H1 (cell line): Measurements from ENCODE around the gene KLF9. TPM values are rescaled to one million over a fixed set of nuclear protein-coding genes. Genes with fewer than 3 reads are reported as not detected.

Source experiments
- CTCF ChIA-PET: fragments of 300-600 bp; sonication (Branson Sonifier 250); formaldehyde crosslinking; loops from one replicate; lab custom pipeline; 2021; ENCODE audit not compliant: partially characterized antibody; lab: Charles Lee
- POLR2A ChIA-PET: fragments of 300-600 bp; sonication (Branson Sonifier 250); formaldehyde crosslinking; loops from one replicate; lab custom pipeline; 2021; ENCODE audit warnings: inconsistent platforms; ENCODE audit not compliant: partially characterized antibody; lab: Charles Lee
- DNase-seq, 2 experiments: peaks; one replicate each; pipeline versions ENCODE4 v3.0.0 to v3.0.0-alpha.2; 2010 to 2022; ENCODE audit warnings: low spot score in 2 of 2, low read depth in 1 of 2, mixed read lengths in 1 of 2
- FAIRE-seq: peaks from 2 replicates; lab custom pipeline; 2011; peaks lifted over from hg19 to GRCh38; lab: Jason Lieb, UNC
- H2AFZ ChIP-seq: 2 replicates; pipeline ENCODE4 v1.8.1; 2012; ENCODE audit warnings: low read length, inconsistent platforms
- H2AK5ac ChIP-seq: 2 replicates; pipeline ENCODE4 v1.6.1; 2013; ENCODE audit warnings: low read depth, low read length
- H2BK120ac ChIP-seq: replicated peaks from 2 replicates; pipeline ENCODE3; 2013; ENCODE audit warnings: low read depth, low read length, inconsistent platforms
- H2BK12ac ChIP-seq: 2 replicates; pipeline ENCODE4 v1.6.1; 2013; ENCODE audit warnings: low read depth, low read length
- H2BK15ac ChIP-seq: 2 replicates; pipeline ENCODE4 v1.6.1; 2013; ENCODE audit warnings: low read length
- H2BK20ac ChIP-seq: 2 replicates; pipeline ENCODE4 v1.6.1; 2013; ENCODE audit warnings: low read length
- H2BK5ac ChIP-seq: 2 replicates; pipeline ENCODE4 v1.6.1; 2013; ENCODE audit warnings: low read depth, low read length
- H3K14ac ChIP-seq: 2 replicates; pipeline ENCODE4 v1.6.1; 2013; ENCODE audit warnings: inconsistent platforms; ENCODE audit not compliant: insufficient read length
- H3K18ac ChIP-seq: 2 replicates; pipeline ENCODE4 v1.6.1; 2013; ENCODE audit warnings: low read length; ENCODE audit errors: extremely low read depth
- H3K23ac ChIP-seq: 2 replicates; pipeline ENCODE4 v1.6.1; 2013; ENCODE audit warnings: inconsistent platforms; ENCODE audit not compliant: insufficient read length
- H3K23me2 ChIP-seq: 2 replicates; pipeline ENCODE4 v1.6.1; 2013; ENCODE audit warnings: low read depth, low read length
- H3K27ac ChIP-seq: 2 replicates; pipeline ENCODE4 v1.6.1; 2011; ENCODE audit warnings: low read depth, low read length, inconsistent platforms
- H3K27me3 ChIP-seq, 4 experiments: replicated peaks in 1 of 4; 1 replicate in 1 of 4; 2 replicates in 3 of 4; pipeline versions ENCODE4 v1.6.1 to v1.8.1; 2011 to 2013; ENCODE audit warnings: low read length in 3 of 4, mild to moderate bottlenecking in 3 of 4, inconsistent platforms in 2 of 4, mixed read lengths in 2 of 4, moderate library complexity in 1 of 4; ENCODE audit not compliant: control insufficient read depth in 3 of 4, insufficient read depth in 3 of 4; ENCODE audit errors: extremely low read depth in 1 of 4
- H3K36me3 ChIP-seq, 4 experiments: 2 replicates each; pipeline versions ENCODE4 v1.6.1 to v1.8.1; 2011 to 2013; ENCODE audit warnings: mild to moderate bottlenecking in 4 of 4, low read length in 3 of 4, moderate library complexity in 2 of 4, control low read depth in 1 of 4, inconsistent platforms in 1 of 4; ENCODE audit not compliant: insufficient read depth in 4 of 4, control insufficient read depth in 2 of 4
- H3K4ac ChIP-seq: replicated peaks from 2 replicates; pipeline ENCODE3; 2013; ENCODE audit warnings: low read length, low read depth, mixed read lengths, inconsistent platforms; ENCODE audit not compliant: insufficient read length
- H3K4me1 ChIP-seq, 4 experiments: replicated peaks in 1 of 4; 1 replicate in 1 of 4; 2 replicates in 3 of 4; pipeline versions ENCODE4 v1.6.1 to v1.8.1; 2011 to 2013; ENCODE audit warnings: low read length in 3 of 4, inconsistent platforms in 2 of 4, mixed read lengths in 1 of 4; ENCODE audit not compliant: insufficient read depth in 4 of 4, control insufficient read depth in 3 of 4
- H3K4me2 ChIP-seq, 2 experiments: 2 replicates each; pipeline versions ENCODE4 v1.6.1 to v1.8.1; 2011 to 2013; ENCODE audit warnings: low read depth in 2 of 2, low read length in 2 of 2, control low read depth in 1 of 2, inconsistent platforms in 1 of 2, mild to moderate bottlenecking in 1 of 2; ENCODE audit not compliant: insufficient read depth in 1 of 2
- H3K4me3 ChIP-seq, 4 experiments: fragments of 200-600, 300-600 bp in 1 of 4; sonication (generic), shearing (Covaris generic), sonication (Bioruptor Twin) in 1 of 4; 2 replicates each; pipeline versions ENCODE4 v1.5.1 to v1.8.1; 2011 to 2016; ENCODE audit warnings: low read length in 4 of 4, low read depth in 3 of 4, control low read depth in 2 of 4, inconsistent platforms in 2 of 4, mild to moderate bottlenecking in 2 of 4, mixed read lengths in 1 of 4, moderate library complexity in 1 of 4; ENCODE audit not compliant: insufficient read depth in 2 of 4; ENCODE audit errors: extremely low read depth in 1 of 4
- H3K56ac ChIP-seq: replicated peaks from 2 replicates; pipeline ENCODE3; 2013; ENCODE audit warnings: low read depth, mild to moderate bottlenecking, mixed read lengths, low read length, inconsistent platforms; ENCODE audit not compliant: insufficient read length
- H3K79me1 ChIP-seq: 2 replicates; pipeline ENCODE4 v1.6.1; 2013; ENCODE audit warnings: low read depth, low read length, control low read depth
- H3K79me2 ChIP-seq, 2 experiments: 2 replicates each; pipeline versions ENCODE4 v1.6.1 to v1.8.1; 2012 to 2013; ENCODE audit warnings: low read length in 2 of 2, mild to moderate bottlenecking in 2 of 2, inconsistent platforms in 1 of 2; ENCODE audit not compliant: insufficient read depth in 2 of 2, control insufficient read depth in 1 of 2
- H3K9ac ChIP-seq, 4 experiments: replicated peaks in 1 of 4; 1 replicate in 1 of 4; 2 replicates in 3 of 4; pipeline versions ENCODE4 v1.6.1 to v1.8.1; 2011 to 2013; ENCODE audit warnings: low read depth in 3 of 4, low read length in 3 of 4, control low read depth in 2 of 4, mild to moderate bottlenecking in 2 of 4, moderate library complexity in 2 of 4, inconsistent platforms in 1 of 4; ENCODE audit errors: extremely low read depth in 1 of 4
- H3K9me3 ChIP-seq, 2 experiments: 2 replicates each; pipeline versions ENCODE4 v1.6.1 to v1.8.1; 2012 to 2013; ENCODE audit warnings: mild to moderate bottlenecking in 2 of 2, moderate library complexity in 2 of 2, control low read depth in 1 of 2, inconsistent platforms in 1 of 2, low read depth in 1 of 2, low read length in 1 of 2, mixed read lengths in 1 of 2; ENCODE audit not compliant: insufficient read depth in 2 of 2
- H4K20me1 ChIP-seq, 2 experiments: replicated peaks in 1 of 2; 2 replicates each; pipeline versions ENCODE3 to v1.8.1; 2011 to 2013; ENCODE audit warnings: inconsistent platforms in 2 of 2, low read length in 2 of 2, mild to moderate bottlenecking in 1 of 2; ENCODE audit not compliant: insufficient read depth in 2 of 2, control insufficient read depth in 1 of 2
- H4K5ac ChIP-seq: 2 replicates; pipeline ENCODE4 v1.6.1; 2013; ENCODE audit warnings: low read length, low read depth, mixed read lengths, inconsistent platforms; ENCODE audit not compliant: insufficient read length
- H4K8ac ChIP-seq: 2 replicates; pipeline ENCODE4 v1.8.0; 2013; ENCODE audit warnings: mild to moderate bottlenecking, moderate library complexity, low read length, inconsistent platforms; ENCODE audit not compliant: insufficient read depth; ENCODE audit errors: extremely low read depth
- H4K91ac ChIP-seq: replicated peaks from 2 replicates; pipeline ENCODE3; 2013; ENCODE audit warnings: low read length, mixed read lengths, inconsistent platforms; ENCODE audit not compliant: insufficient read length
- CTCF ChIP-seq, 3 experiments: IDR thresholded peaks; 1 replicate in 2 of 3; 2 replicates in 1 of 3; pipeline versions ENCODE4 v1.5.1 to v1.6.1; 2011; ENCODE audit warnings: low read length in 3 of 3, mild to moderate bottlenecking in 3 of 3, inconsistent platforms in 2 of 3, low read depth in 1 of 3, moderate library complexity in 1 of 3; ENCODE audit not compliant: insufficient read depth in 1 of 3; ENCODE audit errors: control extremely low read depth in 1 of 3
- EGR1 ChIP-seq: IDR thresholded peaks from 2 replicates; pipeline ENCODE4 v1.6.1; 2011; ENCODE audit warnings: low read depth, low read length, borderline replicate concordance
- EP300 ChIP-seq, 2 experiments: IDR thresholded peaks; 1 replicate in 1 of 2; 2 replicates in 1 of 2; pipeline ENCODE4 v1.6.1; 2011 to 2012; ENCODE audit warnings: low read depth in 2 of 2, low read length in 2 of 2, mild to moderate bottlenecking in 2 of 2, borderline replicate concordance in 1 of 2, inconsistent platforms in 1 of 2, moderate library complexity in 1 of 2
- GABPA ChIP-seq: IDR thresholded peaks from 2 replicates; pipeline ENCODE4 v1.6.1; 2011; ENCODE audit warnings: mild to moderate bottlenecking, low read length, moderate library complexity, borderline replicate concordance; ENCODE audit not compliant: insufficient read depth
- KDM5A ChIP-seq: fragments of 200-600 bp; IDR thresholded peaks from 2 replicates; pipeline ENCODE4 v1.7.1; 2012; ENCODE audit warnings: mild to moderate bottlenecking, low read length, inconsistent platforms, mixed read lengths
- MAFK ChIP-seq: IDR thresholded peaks from 2 replicates; pipeline ENCODE4 v1.6.1; 2012; ENCODE audit warnings: low read depth, mild to moderate bottlenecking, improper control_type of control experiment, low read length
- NANOG ChIP-seq: IDR thresholded peaks from 2 replicates; pipeline ENCODE4 v1.6.1; 2011; ENCODE audit warnings: low read length, low read depth, mild to moderate bottlenecking, inconsistent platforms; ENCODE audit not compliant: insufficient read depth, poor library complexity, severe bottlenecking
- NRF1 ChIP-seq: IDR thresholded peaks from 2 replicates; pipeline ENCODE4 v1.6.1; 2011; ENCODE audit warnings: mild to moderate bottlenecking, low read depth, low read length, improper control_type of control experiment
- POLR2AphosphoS5 ChIP-seq: IDR thresholded peaks from 2 replicates; pipeline ENCODE4 v1.6.1; 2011; ENCODE audit warnings: low read depth, low read length
- SIRT6 ChIP-seq: IDR thresholded peaks from one replicate; pipeline ENCODE4 v1.7.1; 2012; ENCODE audit warnings: low read length, inconsistent platforms
- SP2 ChIP-seq: IDR thresholded peaks from 2 replicates; pipeline ENCODE4 v1.6.1; 2012; ENCODE audit warnings: mild to moderate bottlenecking, low read length, inconsistent platforms
- WGBS, 2 experiments: shearing (Covaris generic) in 1 of 2; methylation state at CpG; one replicate each; pipeline versions ENCODE4 v1.1.6 to v1.1.7; 2013 to 2015; ENCODE audit warnings: low lambda C conversion rate in 2 of 2, mixed read lengths in 2 of 2, inconsistent platforms in 1 of 2, low coverage in 1 of 2, missing lambda C conversion rate in 1 of 2; ENCODE audit not compliant: insufficient replicate concordance in 2 of 2, insufficient coverage in 1 of 2, insufficient read length in 1 of 2; ENCODE audit errors: extremely low coverage in 1 of 2, missing lambda C conversion rate in 1 of 2; 5-methylcytosine and 5-hydroxymethylcytosine counted together
- polyA plus RNA-seq, 7 experiments: library from polyadenylated mRNA; depleted of rRNA in 3 of 7; stranded (reverse) in 5 of 7; unstranded in 2 of 7; fragments of >200 nt in 5 of 7; fragments of 200-250 nt in 2 of 7; gene quantifications; 1 replicate in 5 of 7; 2 replicates in 1 of 7; 4 replicates in 1 of 7; pipeline versions ENCODE4 v1.2.1 to v1.2.3, GENCODE V29; 2011 to 2013; ENCODE audit warnings: missing spikeins in 2 of 7, mixed read lengths in 2 of 7
- total RNA-seq: library from RNA; stranded (reverse); fragmentation: NEBNext Ultra II Directional; extraction: Animal tissue kit (Norgen Biotek cat#: 25700); gene quantifications from 2 replicates; pipeline ENCODE4 v1.2.1, GENCODE V29; 2021
- TF ChIP-seq, protein P1 (sequence below): IDR thresholded peaks from 2 replicates; pipeline ENCODE4 v1.6.1; 2011; ENCODE audit warnings: low read depth, mild to moderate bottlenecking, low read length; ENCODE audit not compliant: insufficient read depth

KLF9 gene
- total and polyA plus RNA-seq, 2 of the 8 experiments (the other 6 are each of a cell fraction or from before 2014, with no cell fraction given): 0.47 to 0.82 TPM

DNA sequence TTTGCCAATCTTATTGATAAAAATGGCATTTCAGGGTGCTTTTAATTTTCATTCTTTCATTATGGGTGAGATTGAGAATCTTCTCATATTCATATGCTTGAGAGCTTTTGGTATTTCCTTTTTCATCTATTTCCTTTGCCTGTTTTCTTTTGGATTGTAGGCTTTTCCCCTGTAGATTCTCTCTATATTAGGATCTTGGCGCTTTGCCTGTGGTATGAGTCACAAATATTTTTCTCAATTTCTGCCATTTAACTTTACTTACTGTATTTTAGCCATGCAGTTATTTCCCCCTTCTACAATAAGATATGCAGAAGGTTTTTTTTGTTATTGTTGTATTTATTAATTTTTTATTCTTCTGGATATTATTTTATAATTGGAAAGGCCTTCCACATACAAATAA is 21.5 kb upstream of the KLF9 start:
- Histone ChIP-seq H2BK15ac (no peak overlapping the region), H2BK120ac (no peak overlapping the region), H2AFZ (no peak overlapping the region), H3K4ac (no peak overlapping the region), H3K79me1 (no peaks in the 10 kb centered on the region), H3K56ac (no peak overlapping the region), H3K27ac (no peak overlapping the region), H2BK12ac (no peak overlapping the region), H3K9ac (no peak overlapping the region), H2BK20ac (no peak overlapping the region), H3K4me2 (no peak overlapping the region), H3K4me3 (no peak overlapping the region), H4K20me1 (no peaks in the 10 kb centered on the region), H4K91ac (no peak overlapping the region), H3K18ac (no peak overlapping the region), H3K23me2 (no peaks in the 10 kb centered on the region), H3K9me3 (no peaks in the 10 kb centered on the region), H2AK5ac (no peak overlapping the region), H3K27me3 (no peaks in the 10 kb centered on the region), H4K8ac (no peak overlapping the region), H3K79me2 (no peaks in the 10 kb centered on the region), H3K23ac (no peak overlapping the region), H2BK5ac (no peak overlapping the region), H3K4me1 (no peaks in the 10 kb centered on the region), H3K36me3 (no peaks in the 10 kb centered on the region), H4K5ac (no peak overlapping the region), H3K14ac (no peak overlapping the region)
- DNase-seq: no peak
- ChIA-PET CTCF (no interaction called here), POLR2A (no interaction called here)
- 87% methylated on average over 1 of the region's 1 CpG; no CpG with 5 or more reads in 1 of the 2 experiments for WGBS, 2 experiments
- FAIRE-seq: no peak
- no peak for TF ChIP-seq NRF1
- no peak for TF ChIP-seq SP2
- TF ChIP-seq POLR2AphosphoS5: no peak
- no peak for TF ChIP-seq CTCF (IDR thresholded peaks at IDR 0.05; ENCODE audit: control extremely low read depth in 1 of 3, insufficient read depth in 1 of 3, low read depth in 1 of 3, low read length in 3 of 3)
- TF ChIP-seq, protein P1, sequence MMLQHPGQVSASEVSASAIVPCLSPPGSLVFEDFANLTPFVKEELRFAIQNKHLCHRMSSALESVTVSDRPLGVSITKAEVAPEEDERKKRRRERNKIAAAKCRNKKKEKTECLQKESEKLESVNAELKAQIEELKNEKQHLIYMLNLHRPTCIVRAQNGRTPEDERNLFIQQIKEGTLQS: no peak
- TF ChIP-seq SIRT6: no peak
- TF ChIP-seq MAFK: no peak
- TF ChIP-seq EGR1: no peak
- TF ChIP-seq GABPA: no peak
- TF ChIP-seq NANOG: no peak
- TF ChIP-seq EP300 (IDR thresholded peaks at IDR 0.05; ENCODE audit: borderline replicate concordance in 1 of 2, low read depth in 2 of 2, low read length in 2 of 2): no peak
- TF ChIP-seq KDM5A: no peak
